Neural cell (in vitro differentiated cells): ENCODE data around the gene ERCC6L. TPM values are rescaled to one million over a fixed set of nuclear protein-coding genes. Genes with fewer than 3 reads are reported as not detected.

Experiments
- H2AFZ ChIP-seq: fragments of 200-600, 300-800 bp; sonication (generic), shearing (Covaris generic); 2 replicates; pipeline ENCODE4 v1.6.0; 2014; ENCODE audit warnings: low read depth, mild to moderate bottlenecking, antibody characterized with exemption, low read length, moderate library complexity
- H3F3A ChIP-seq: fragments of 200-600 bp; shearing (Covaris generic); 2 replicates; pipeline ENCODE4 v1.6.1; 2016; ENCODE audit warnings: mild to moderate bottlenecking, moderate library complexity, mixed read lengths, antibody characterized with exemption, low read length; ENCODE audit not compliant: insufficient read depth, poor library complexity, severe bottlenecking
- H3K27ac ChIP-seq: fragments of 200-600, 300-800 bp; sonication (generic), shearing (Covaris generic); 2 replicates; pipeline ENCODE4 v1.5.1; 2014; ENCODE audit warnings: mild to moderate bottlenecking, low read length, moderate library complexity
- H3K27me3 ChIP-seq: fragments of 300-800, 200-600 bp; sonication (generic), shearing (Covaris generic); 2 replicates; pipeline ENCODE4 v1.6.0; 2014; ENCODE audit warnings: mild to moderate bottlenecking, low read depth, low read length, moderate library complexity; ENCODE audit not compliant: insufficient read depth
- H3K36me3 ChIP-seq: fragments of 300-800, 200-600 bp; sonication (generic), shearing (Covaris generic); 2 replicates; pipeline ENCODE4 v1.5.1; 2014; ENCODE audit warnings: mild to moderate bottlenecking, antibody characterized with exemption, low read length, moderate library complexity; ENCODE audit not compliant: insufficient read depth
- H3K4me2 ChIP-seq: fragments of 300-800, 200-600 bp; sonication (generic), shearing (Covaris generic); 2 replicates; pipeline ENCODE4 v1.6.0; 2014; ENCODE audit warnings: mild to moderate bottlenecking, low read length
- H3K4me3 ChIP-seq: fragments of 300-800, 200-600 bp; sonication (generic), shearing (Covaris generic); 2 replicates; pipeline ENCODE4 v1.5.1; 2014; ENCODE audit warnings: mild to moderate bottlenecking, low read length, moderate library complexity
- H3K79me2 ChIP-seq: fragments of 200-600 bp; shearing (Covaris generic); replicated peaks from 2 replicates; pipeline ENCODE4 v1.6.0; 2014; ENCODE audit warnings: mild to moderate bottlenecking, low read length, moderate library complexity; ENCODE audit not compliant: insufficient read depth
- H3K9ac ChIP-seq: fragments of 300-800, 200-600 bp; sonication (generic), shearing (Covaris generic); 2 replicates; pipeline ENCODE4 v1.6.1; 2016; ENCODE audit warnings: mild to moderate bottlenecking, low read length, mixed read lengths
- H3K9me2 ChIP-seq: fragments of 200-600 bp; shearing (Covaris generic); 2 replicates; pipeline ENCODE4 v1.6.1; 2016; ENCODE audit warnings: mild to moderate bottlenecking, low read length, mixed read lengths; ENCODE audit not compliant: insufficient read depth
- H3K9me3 ChIP-seq: fragments of 200-600, 300-800 bp; sonication (generic), shearing (Covaris generic); 2 replicates; pipeline ENCODE4 v1.6.1; 2016; ENCODE audit warnings: mild to moderate bottlenecking, mixed run types, low read length, moderate library complexity, mixed read lengths
- H4K20me1 ChIP-seq: fragments of 200-600 bp; shearing (Covaris generic); 2 replicates; pipeline ENCODE4 v1.6.1; 2016; ENCODE audit warnings: mild to moderate bottlenecking, mixed run types; ENCODE audit not compliant: insufficient read depth
- CTCF ChIP-seq: fragments of 450-650 bp; IDR thresholded peaks from 2 replicates; pipeline ENCODE4 v1.5.1; 2014; ENCODE audit warnings: antibody characterized with exemption, mild to moderate bottlenecking, moderate library complexity; ENCODE audit not compliant: poor library complexity, severe bottlenecking
- EP300 ChIP-seq: fragments of 450-650 bp; conservative IDR thresholded peaks from 2 replicates; pipeline ENCODE4 v1.6.1; 2014; ENCODE audit warnings: antibody characterized with exemption, mild to moderate bottlenecking, moderate library complexity; ENCODE audit not compliant: poor library complexity, severe bottlenecking
- EZH2 ChIP-seq: fragments of 200-600, 300-800 bp; shearing (Covaris generic), sonication (generic); IDR thresholded peaks from 2 replicates; pipeline ENCODE4 v1.6.1; 2014; ENCODE audit warnings: antibody characterized with exemption, low read length, borderline replicate concordance, mild to moderate bottlenecking; ENCODE audit not compliant: insufficient read depth, poor library complexity, severe bottlenecking
- MXI1 ChIP-seq: fragments of 450-650 bp; conservative IDR thresholded peaks from 2 replicates; pipeline ENCODE4 v1.6.1; 2014; ENCODE audit warnings: antibody characterized with exemption, mild to moderate bottlenecking; ENCODE audit not compliant: poor library complexity, severe bottlenecking
- POLR2AphosphoS5 ChIP-seq: IDR thresholded peaks from 2 replicates; pipeline ENCODE4 v1.6.1; 2012
- RAD21 ChIP-seq: fragments of 450-650 bp; conservative IDR thresholded peaks from 2 replicates; pipeline ENCODE4 v1.6.1; 2014; ENCODE audit warnings: antibody characterized with exemption, mild to moderate bottlenecking, moderate library complexity
- REST ChIP-seq: IDR thresholded peaks from 2 replicates; pipeline ENCODE4 v1.6.1; 2012; ENCODE audit warnings: borderline replicate concordance
- SMC3 ChIP-seq: fragments of 450-650 bp; conservative IDR thresholded peaks from 2 replicates; pipeline ENCODE4 v1.6.1; 2014; ENCODE audit warnings: antibody characterized with exemption, mild to moderate bottlenecking, moderate library complexity; ENCODE audit not compliant: poor library complexity
- TAF1 ChIP-seq: IDR thresholded peaks from 2 replicates; pipeline ENCODE4 v1.6.1; 2012; ENCODE audit warnings: low read depth
- polyA plus RNA-seq: library from polyadenylated mRNA; depleted of rRNA; stranded (reverse); fragments of >200 nt; gene quantifications from 2 replicates; pipeline ENCODE4 v1.2.3, GENCODE V29; 2014

Gene ERCC6L
- polyA plus RNA-seq, 1 donor from 2014 or later = 0.28 TPM

DNA sequence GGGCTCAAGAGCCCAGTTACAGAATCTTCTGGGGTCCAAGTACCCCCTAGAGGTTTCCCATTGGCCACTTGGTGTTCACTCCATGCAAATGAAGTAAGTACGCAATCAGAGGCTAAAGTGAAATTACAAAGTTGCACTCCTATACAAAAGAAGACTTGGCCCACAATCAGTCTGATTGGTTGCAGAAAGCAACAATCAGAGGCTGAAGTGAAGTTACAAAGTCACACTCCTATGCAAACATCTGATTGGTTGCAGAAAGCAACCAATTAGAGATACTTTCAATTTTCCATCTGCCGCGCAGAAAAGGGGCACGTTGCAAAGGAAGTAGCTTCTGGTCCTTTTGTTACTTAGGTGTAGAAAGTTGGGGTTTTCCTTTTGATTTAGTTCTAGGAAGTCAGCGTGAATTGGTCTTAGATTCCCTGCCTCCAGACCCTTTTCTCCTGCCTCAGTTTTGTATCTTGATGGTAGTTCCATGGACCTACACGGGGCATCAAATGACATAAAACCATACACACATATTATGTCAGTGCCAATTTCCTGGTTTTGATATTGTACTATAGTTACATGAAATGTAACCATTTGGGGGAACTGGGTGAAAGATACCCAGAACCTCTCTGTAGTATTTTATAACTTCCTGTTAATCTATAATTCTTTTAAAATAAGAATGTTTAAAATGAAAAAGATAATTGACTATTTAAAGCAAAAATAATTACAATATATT lies 69.7 kb downstream of the ERCC6L start:
- Histone ChIP-seq H3K27ac (no peak overlapping the region), H3K4me2 (no peak overlapping the region)

DNA sequence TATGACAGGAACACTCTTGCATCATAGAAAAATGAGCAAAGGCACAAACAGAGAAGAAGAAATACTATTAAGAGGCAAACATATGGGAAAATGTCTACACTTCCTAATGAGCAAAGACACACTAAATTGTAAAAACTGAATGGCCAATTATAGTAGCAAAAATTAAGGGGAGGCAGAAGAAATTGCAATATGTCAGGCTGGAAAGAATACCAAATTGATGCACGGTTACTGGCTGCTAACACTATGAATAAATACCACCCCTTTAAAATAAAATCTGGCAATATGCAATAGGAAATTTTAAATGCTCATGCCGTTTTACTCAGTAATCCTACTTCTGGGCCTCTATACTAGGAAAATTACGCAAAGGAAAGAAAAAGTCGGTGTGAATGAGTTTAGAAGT lies 73.3 kb downstream of the ERCC6L start:
- no peak overlapping the region for H3K4me3 ChIP-seq
- H3K9ac ChIP-seq = no peak overlapping the region
- no peaks in the 10 kb centered on the region for H3K27me3 ChIP-seq
- no peak overlapping the region for H3K4me2 ChIP-seq
- H3K79me2 ChIP-seq = no peaks in the 10 kb centered on the region
- no peaks in the 10 kb centered on the region for H3K9me3 ChIP-seq
- H4K20me1 ChIP-seq = no peaks in the 10 kb centered on the region
- no peak for TF ChIP-seq RAD21
- TF ChIP-seq EZH2 = no peak
- TF ChIP-seq POLR2AphosphoS5 = no peak
- H3F3A ChIP-seq = no peaks in the 10 kb centered on the region
- no peak overlapping the region for H2AFZ ChIP-seq
- no peaks in the 10 kb centered on the region for H3K9me2 ChIP-seq
- H3K27ac ChIP-seq = no peak overlapping the region
- H3K36me3 ChIP-seq = no peaks in the 10 kb centered on the region

More for the DNA sequence above, 69.7 kb downstream of the ERCC6L start:
- no peaks in the 10 kb centered on the region for H3F3A ChIP-seq
- no peak overlapping the region for H2AFZ ChIP-seq
- no peak overlapping the region for H3K4me3 ChIP-seq
- H3K9me2 ChIP-seq = no peaks in the 10 kb centered on the region
- TF ChIP-seq POLR2AphosphoS5 = no peak
- no peaks in the 10 kb centered on the region for H3K79me2 ChIP-seq
- H3K9me3 ChIP-seq = no peaks in the 10 kb centered on the region
- H3K36me3 ChIP-seq = no peaks in the 10 kb centered on the region
- H3K27me3 ChIP-seq = no peaks in the 10 kb centered on the region
- no peaks in the 10 kb centered on the region for H4K20me1 ChIP-seq
- no peak overlapping the region for H3K9ac ChIP-seq

- no peak overlapping the region for H3K4me3 ChIP-seq
- H3K27me3 ChIP-seq = no peaks in the 10 kb centered on the region
- H3K27ac ChIP-seq = no peak overlapping the region
- no peaks in the 10 kb centered on the region for H3F3A ChIP-seq
- H3K79me2 ChIP-seq = no peaks in the 10 kb centered on the region
- H4K20me1 ChIP-seq = no peaks in the 10 kb centered on the region
- no peak overlapping the region for H2AFZ ChIP-seq
- H3K9ac ChIP-seq = no peak overlapping the region
- no peaks in the 10 kb centered on the region for H3K9me3 ChIP-seq
- no peak overlapping the region for H3K4me2 ChIP-seq
- no peak for TF ChIP-seq POLR2AphosphoS5
- no peak for TF ChIP-seq CTCF
- no peak for TF ChIP-seq SMC3
- TF ChIP-seq EP300 = no peak
- no peak for TF ChIP-seq TAF1
- TF ChIP-seq RAD21 = no peak
- TF ChIP-seq EZH2 = no peak
- no peak for TF ChIP-seq REST
- TF ChIP-seq MXI1 = no peak
- H3K36me3 ChIP-seq = no peaks in the 10 kb centered on the region
- no peaks in the 10 kb centered on the region for H3K9me2 ChIP-seq
Measured at GRCh38 chrX:72159769-72160168, 79.1 kb downstream of the ERCC6L start.
